Muscle layer of duodenum (tissue), 2 donors: Measurements from ENCODE around the gene MCM9.

Experiments
- H3K27ac ChIP-seq: one replicate; pipeline ENCODE4 v1.7.0; 2013; ENCODE audit warnings: mild to moderate bottlenecking, low read length
- H3K27me3 ChIP-seq: one replicate; pipeline ENCODE4 v1.7.0; 2013; ENCODE audit warnings: low read depth, mild to moderate bottlenecking, control low read depth, low read length
- H3K36me3 ChIP-seq, 2 donors: one replicate each; pipeline ENCODE4 v1.7.0; 2013; ENCODE audit warnings: low read length in 2 of 2, control low read depth in 1 of 2, mild to moderate bottlenecking in 1 of 2; ENCODE audit not compliant: insufficient read depth in 2 of 2, control insufficient read depth in 1 of 2
- H3K4me1 ChIP-seq, 2 donors: one replicate each; pipeline ENCODE4 v1.7.0; 2013; ENCODE audit warnings: low read length in 2 of 2, mild to moderate bottlenecking in 2 of 2, control low read depth in 1 of 2, moderate library complexity in 1 of 2; ENCODE audit not compliant: insufficient read depth in 2 of 2, control insufficient read depth in 1 of 2
- H3K4me3 ChIP-seq, 2 donors: one replicate each; pipeline ENCODE4 v1.7.0; 2013; ENCODE audit warnings: low read length in 2 of 2, low read depth in 1 of 2, mild to moderate bottlenecking in 1 of 2
- H3K9me3 ChIP-seq, 2 donors: one replicate each; pipeline ENCODE4 v1.7.0; 2013; ENCODE audit warnings: low read length in 2 of 2, control low read depth in 1 of 2, mild to moderate bottlenecking in 1 of 2; ENCODE audit not compliant: control insufficient read depth in 1 of 2
- donor health status: healthy.

MCM9 gene

DNA sequence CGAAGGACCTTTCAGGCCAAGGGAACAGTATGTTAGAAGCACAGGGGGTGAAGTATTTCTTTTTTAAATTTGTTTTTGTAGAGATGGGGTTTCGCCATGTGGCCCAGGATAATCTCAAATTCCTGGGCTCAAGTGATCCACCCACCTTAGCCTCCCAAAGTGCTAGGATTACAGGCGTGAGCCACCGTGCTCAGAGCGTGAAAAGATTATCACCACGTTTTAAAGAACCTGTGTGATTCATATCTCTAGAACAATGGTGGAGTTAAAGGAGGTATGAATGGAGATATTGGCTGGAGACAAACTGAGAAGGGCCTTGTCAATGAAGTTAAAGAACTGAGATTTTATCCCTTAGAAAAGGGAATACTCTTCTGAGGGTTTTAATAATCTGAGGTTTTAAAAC is 31.3 kb downstream of the MCM9 start:
- H3K27ac ChIP-seq, result no peak overlapping the region
- H3K4me3 ChIP-seq, result no peak overlapping the region
- no peaks in the 10 kb centered on the region for H3K27me3 ChIP-seq
- peaks cover 46 to 50% of the 10 kb centered on the region in 2 donors for H3K36me3 ChIP-seq
- no peaks in the 10 kb centered on the region for H3K9me3 ChIP-seq
- H3K4me1 ChIP-seq, result peaks cover 0 to 3% of the 10 kb centered on the region in 2 donors

DNA sequence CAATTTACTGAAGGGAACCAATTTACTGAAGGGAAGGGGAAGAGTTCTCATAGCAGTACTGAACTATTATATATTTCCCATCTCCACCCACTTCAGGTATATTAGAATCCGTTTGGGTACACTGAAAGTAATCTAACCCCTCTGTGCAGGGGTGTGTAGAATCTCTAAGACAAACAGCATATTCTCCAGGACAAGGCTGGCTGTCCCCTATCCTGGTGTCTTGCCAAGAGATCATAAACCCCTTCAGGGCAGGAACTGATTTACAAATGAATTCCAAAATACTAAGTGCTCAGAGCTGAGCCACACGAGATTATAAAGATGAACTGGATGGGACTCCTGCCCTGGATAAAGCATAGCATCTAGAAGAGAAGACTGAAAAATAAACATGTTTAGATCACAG is 31.8 kb downstream of the MCM9 start:
- peaks cover 44 to 46% of the 10 kb centered on the region in 2 donors for H3K36me3 ChIP-seq
- H3K4me1 ChIP-seq, result peaks cover 0 to 3% of the 10 kb centered on the region in 2 donors
- no peaks in the 10 kb centered on the region for H3K9me3 ChIP-seq
- no peaks in the 10 kb centered on the region for H3K27me3 ChIP-seq
- H3K27ac ChIP-seq, result no peak overlapping the region
- no peak overlapping the region for H3K4me3 ChIP-seq

DNA sequence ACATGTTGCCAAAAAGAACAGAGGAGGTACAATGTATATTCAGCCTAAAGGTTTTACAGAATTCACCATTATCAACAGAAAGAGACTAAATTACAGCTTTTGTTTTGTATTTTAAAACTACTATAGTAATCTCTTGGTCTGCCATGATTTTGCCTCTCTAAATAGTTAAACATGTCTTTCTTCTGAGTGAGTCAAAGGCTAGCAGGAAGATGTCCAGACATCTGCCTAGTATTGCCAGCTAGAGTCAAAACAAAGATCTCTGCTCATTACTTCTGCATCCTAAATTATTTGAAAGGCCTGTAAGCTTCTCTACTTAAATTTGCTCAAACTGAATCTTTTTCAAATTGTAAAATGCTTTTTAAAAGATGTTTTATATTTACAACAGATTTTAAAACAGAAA is 32.2 kb downstream of the MCM9 start:
- H3K4me3 ChIP-seq, result no peak overlapping the region
- H3K4me1 ChIP-seq, result peaks cover under 1 to 3% of the 10 kb centered on the region in 2 donors
- H3K9me3 ChIP-seq, result no peaks in the 10 kb centered on the region
- H3K27ac ChIP-seq, result no peak overlapping the region
- peaks cover 40 to 42% of the 10 kb centered on the region in 2 donors for H3K36me3 ChIP-seq
- no peaks in the 10 kb centered on the region for H3K27me3 ChIP-seq

DNA sequence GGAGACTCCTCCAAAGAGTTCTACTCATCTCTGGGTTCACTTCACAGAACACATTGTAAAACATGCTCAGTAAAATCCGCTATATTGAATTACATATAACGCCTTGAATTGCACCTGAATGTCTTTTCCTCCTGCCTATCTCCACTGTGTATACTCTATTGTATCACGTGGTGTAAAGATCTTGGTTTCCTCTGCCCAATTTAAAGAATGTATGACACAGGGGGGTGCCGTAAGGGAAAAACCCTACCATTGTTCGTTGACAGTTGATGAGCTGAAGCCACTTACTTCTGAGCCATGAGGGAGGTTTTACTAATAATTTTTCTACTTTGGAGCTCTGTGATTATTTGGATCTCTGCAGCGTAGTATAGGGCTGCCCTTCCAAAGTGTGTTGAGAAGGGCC is 35.0 kb downstream of the MCM9 start:
- peaks cover 20 to 22% of the 10 kb centered on the region in 2 donors for H3K36me3 ChIP-seq
- H3K4me1 ChIP-seq, result peaks cover 9 to 16% of the 10 kb centered on the region in 2 donors
- H3K27ac ChIP-seq, result no peak overlapping the region

DNA sequence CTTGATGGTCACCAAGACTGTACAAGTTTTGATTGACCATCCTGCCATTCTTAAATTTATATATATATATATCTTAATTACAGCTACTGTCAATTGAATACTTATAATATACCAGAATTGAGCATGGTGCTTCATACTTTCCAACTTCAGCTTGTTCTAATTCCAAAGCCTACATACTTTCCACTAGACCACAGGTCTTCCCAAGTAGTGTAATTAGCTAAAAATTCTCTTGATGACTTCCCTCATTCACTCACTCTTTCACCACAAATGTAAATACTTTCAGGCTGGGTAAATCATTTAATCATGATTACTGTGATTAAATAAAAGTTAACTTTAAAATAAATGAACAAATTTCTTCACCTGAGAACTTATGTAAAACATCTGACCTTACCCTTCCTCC is 37.6 kb downstream of the MCM9 start:
- Histone ChIP-seq H3K27me3 (no peaks in the 10 kb centered on the region), H3K27ac (no peak overlapping the region), H3K36me3 (peaks cover 8 to 11% of the 10 kb centered on the region in 2 donors), H3K4me3 (no peak overlapping the region), H3K4me1 (peaks cover 7 to 16% of the 10 kb centered on the region in 2 donors), H3K9me3 (no peaks in the 10 kb centered on the region)

More for the DNA sequence above, 35.0 kb downstream of the MCM9 start:
- Histone ChIP-seq H3K4me3 (no peak overlapping the region), H3K9me3 (no peaks in the 10 kb centered on the region), H3K27me3 (no peaks in the 10 kb centered on the region)

DNA sequence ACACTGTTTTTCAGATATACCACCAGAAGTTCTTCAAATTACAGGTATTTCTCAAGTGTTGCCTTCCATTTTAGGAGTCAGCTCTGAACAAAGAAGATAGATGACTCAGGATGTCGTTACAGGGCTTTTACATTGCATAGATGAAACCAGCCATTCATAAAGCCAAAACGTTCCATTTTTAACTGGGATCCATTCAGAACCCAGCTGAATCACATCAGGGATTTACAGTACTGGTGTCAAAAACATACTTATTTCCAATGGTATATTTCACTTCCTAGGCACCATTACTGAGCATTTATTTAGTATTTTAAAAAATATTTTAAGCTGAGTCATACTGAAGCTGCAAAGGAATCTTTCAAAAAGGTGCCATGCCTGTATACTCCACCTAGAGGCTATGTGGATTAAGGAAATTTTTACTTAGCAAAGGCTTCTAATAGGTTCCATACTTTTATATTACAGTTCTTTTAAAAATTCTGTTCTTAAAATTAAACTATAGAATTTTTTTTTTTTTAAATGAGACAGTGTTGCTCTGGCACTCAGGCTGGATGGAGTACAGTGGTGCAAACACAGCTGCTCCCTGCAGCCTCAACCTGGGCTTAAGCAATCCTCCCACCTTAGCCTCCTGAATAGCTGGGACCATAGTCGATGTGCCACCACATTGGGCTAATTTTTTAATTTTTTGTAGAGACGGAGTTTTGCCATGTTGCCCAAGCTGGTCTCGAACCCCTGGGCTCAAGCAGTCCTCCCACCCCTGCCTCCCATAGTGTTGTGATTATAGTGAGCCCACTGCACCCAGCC is 38.4 kb downstream of the MCM9 start:
- Histone ChIP-seq H3K4me1 (peaks cover 12 to 19% of the 10 kb centered on the region in 2 donors), H3K36me3 (peaks cover 8 to 11% of the 10 kb centered on the region in 2 donors), H3K27ac (peak overlapping the region; percentile 19), H3K9me3 (no peaks in the 10 kb centered on the region), H3K27me3 (no peaks in the 10 kb centered on the region), H3K4me3 (no peak overlapping the region)

DNA sequence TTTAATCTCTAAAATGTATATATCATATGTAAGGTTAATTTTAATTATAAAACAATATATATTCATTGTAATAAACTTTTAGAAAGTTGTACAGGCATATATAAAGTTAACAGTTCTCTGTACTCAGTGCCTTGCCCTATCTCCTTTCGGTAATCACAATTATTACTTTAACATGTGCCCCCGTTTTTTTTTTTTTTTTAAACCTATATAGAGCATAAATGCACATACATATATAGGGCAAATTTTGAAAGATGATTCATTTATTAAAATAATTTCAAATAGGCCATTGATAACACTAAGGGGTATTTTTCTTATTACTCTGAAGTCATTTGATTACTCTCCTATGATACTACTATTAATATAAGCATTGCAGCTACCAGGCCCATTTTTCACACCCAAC is 39.1 kb downstream of the MCM9 start:
- peaks cover 3 to 11% of the 10 kb centered on the region in 2 donors for H3K36me3 ChIP-seq
- no peaks in the 10 kb centered on the region for H3K27me3 ChIP-seq
- no peak overlapping the region for H3K4me3 ChIP-seq
- H3K4me1 ChIP-seq, result peaks cover 12 to 19% of the 10 kb centered on the region in 2 donors
- peak overlapping the region; percentile 19 for H3K27ac ChIP-seq
- H3K9me3 ChIP-seq, result no peaks in the 10 kb centered on the region

DNA sequence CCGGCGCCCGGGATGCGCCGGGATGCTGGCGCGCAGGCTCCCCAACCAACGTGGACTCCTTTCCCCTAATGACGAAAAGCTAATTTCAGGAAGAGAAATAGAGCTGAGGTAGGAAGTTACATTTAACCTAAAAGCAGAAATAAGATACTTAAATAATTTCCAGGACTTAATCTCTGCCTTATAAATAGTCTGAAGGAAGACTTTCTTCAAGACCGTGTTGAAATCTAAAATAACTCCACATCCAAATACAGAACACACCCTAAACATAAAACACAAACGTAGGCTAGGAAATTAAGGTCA is 39.7 kb downstream of the MCM9 start:
- H3K9me3 ChIP-seq, result no peaks in the 10 kb centered on the region
- H3K27ac ChIP-seq, result peak overlapping the region; percentile 79
- no peaks in the 10 kb centered on the region for H3K27me3 ChIP-seq
- H3K4me3 ChIP-seq, result peak overlapping the region; percentile 92 to 99
- H3K4me1 ChIP-seq, result peaks cover 12 to 19% of the 10 kb centered on the region in 2 donors
- peaks cover 0 to 11% of the 10 kb centered on the region in 2 donors for H3K36me3 ChIP-seq

DNA sequence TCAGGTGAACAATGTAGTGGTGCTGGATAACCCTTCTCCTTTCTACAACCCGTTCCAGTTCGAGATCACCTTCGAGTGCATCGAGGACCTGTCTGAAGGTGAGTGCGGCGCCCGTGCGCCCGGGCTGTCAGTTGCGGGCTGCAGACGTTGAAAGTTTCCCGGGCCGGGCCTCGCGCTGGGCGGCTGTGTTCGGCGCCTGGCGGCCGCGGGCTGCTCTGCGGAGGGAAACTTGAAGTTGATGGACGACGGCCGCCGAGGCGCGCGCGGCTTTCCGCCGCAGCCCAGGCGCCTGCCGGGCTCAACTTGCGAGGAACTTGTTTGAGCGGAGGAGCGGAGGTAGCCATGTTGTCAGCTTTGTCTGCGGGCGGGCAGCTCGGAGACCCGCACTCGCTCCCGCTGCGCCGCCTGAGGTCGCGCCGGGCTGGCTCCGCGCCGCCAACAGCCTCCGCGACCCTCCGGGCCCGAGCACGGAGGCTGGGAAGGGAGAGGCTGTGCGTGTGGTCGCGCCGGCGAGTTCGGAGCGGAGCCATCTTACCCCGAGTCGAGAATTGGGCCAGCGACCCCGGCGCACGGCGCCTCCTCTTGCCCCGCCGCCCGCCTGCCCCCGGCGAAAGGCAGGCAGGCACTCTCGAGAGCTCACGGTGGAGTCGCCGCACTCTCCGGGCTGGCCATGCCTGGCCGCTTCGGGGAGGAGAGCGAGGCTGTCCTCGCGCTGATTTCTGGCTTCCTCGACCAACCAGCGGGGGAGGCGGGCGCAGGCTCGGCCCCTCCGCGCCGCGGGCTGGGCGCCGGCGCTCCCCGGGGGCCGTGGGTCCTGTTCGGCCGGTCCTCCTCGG is 40.3 kb downstream of the MCM9 start:
- H3K4me3 ChIP-seq, result peak overlapping the region; percentile 92 to 99
- H3K36me3 ChIP-seq, result peaks cover 0 to 11% of the 10 kb centered on the region in 2 donors
- H3K9me3 ChIP-seq, result no peaks in the 10 kb centered on the region
- peaks cover 12 to 19% of the 10 kb centered on the region in 2 donors for H3K4me1 ChIP-seq
- no peaks in the 10 kb centered on the region for H3K27me3 ChIP-seq
- peak overlapping the region; percentile 79 for H3K27ac ChIP-seq

DNA sequence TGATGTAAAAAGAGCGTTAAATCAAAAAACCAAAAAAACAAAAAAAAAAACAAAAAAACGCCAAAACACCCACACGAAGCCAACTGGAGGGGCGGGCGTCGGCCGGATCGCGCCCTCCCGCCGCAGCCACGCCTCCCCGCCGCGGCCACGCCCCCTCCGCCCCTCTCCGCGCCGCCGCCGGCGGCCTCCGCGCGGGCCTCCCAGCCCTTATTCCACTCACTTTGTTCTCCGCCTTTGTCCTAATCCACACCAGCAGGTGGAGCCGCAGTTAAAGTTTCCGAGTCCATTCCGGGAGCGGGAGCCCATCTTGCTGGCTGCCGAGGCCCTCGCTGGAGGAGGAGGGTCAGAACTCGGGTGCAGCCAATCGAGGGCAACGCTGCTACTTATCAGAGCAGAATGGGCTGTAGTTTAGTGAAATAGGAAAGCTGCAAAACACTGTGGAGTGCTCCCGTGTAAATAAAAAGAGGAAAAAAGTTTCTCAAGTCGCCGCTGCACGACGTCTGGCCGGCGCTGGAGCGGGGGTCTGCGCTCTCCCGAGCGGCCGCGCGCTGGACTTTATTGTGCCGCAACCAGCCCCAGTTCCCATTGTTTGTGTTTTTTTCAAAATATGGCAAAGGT is 41.0 kb downstream of the MCM9 start, which contains the start of gene ASF1A:
Gene ASF1A, plus strand, starts transcription at position 346 of the 618 bp plus-strand sequence. Its CDS starts 262 bp downstream, at position 608.
- Histone ChIP-seq H3K4me3 (peak within 1 kb of the TSS; percentile 92 to 99), H3K36me3 (peaks cover 0 to 5% of the 10 kb centered on the region in 2 donors), H3K27ac (peak within 1 kb of the TSS; percentile 98), H3K27me3 (no peaks in the 10 kb centered on the region), H3K4me1 (peaks cover 12 to 19% of the 10 kb centered on the region in 2 donors), H3K9me3 (no peaks in the 10 kb centered on the region)
